HEK293 (cell line): ENCODE measurements around the gene GPR146.
A peak's percentile ranks its signal among the peaks of the same experiment; 100 is the strongest.

Experiments used
- CTCF ChIA-PET: fragments of 350-600 bp; formaldehyde crosslinking; extraction: SDS; loops from one replicate; lab custom pipeline; 2021; ENCODE audit warnings: antibody characterized with exemption; lab: Yijun Ruan, JAX
- POLR2A ChIA-PET: fragments of 300-600 bp; formaldehyde crosslinking; extraction: SDS; loops from one replicate; lab custom pipeline; 2020; ENCODE audit warnings: antibody characterized with exemption, inconsistent platforms; lab: Yijun Ruan, JAX
- H3K27ac ChIP-seq: fragments of 200-500 bp; sonication (Bioruptor generic); 2 replicates; pipeline ENCODE4 v1.5.1; 2014; ENCODE audit warnings: low read depth, low read length, control low read depth, inconsistent platforms; ENCODE audit errors: extremely low read depth
- H3K36me3 ChIP-seq, 2 experiments: fragments of 200-500 bp in 1 of 2; sonication (Bioruptor generic) in 1 of 2; 1 replicate in 1 of 2; 2 replicates in 1 of 2; pipeline ENCODE4 v1.5.1; 2014 to 2017; ENCODE audit warnings: inconsistent platforms in 2 of 2, low read length in 2 of 2; ENCODE audit not compliant: control insufficient read depth in 2 of 2, insufficient read depth in 1 of 2
- H3K4me1 ChIP-seq: fragments of 200-500 bp; sonication (Bioruptor generic); 2 replicates; pipeline ENCODE4 v1.5.1; 2014; ENCODE audit warnings: mild to moderate bottlenecking, low read length, inconsistent platforms; ENCODE audit not compliant: control insufficient read depth, insufficient read depth
- H3K4me3 ChIP-seq: 2 replicates; pipeline ENCODE4 v1.5.1; 2011; ENCODE audit warnings: low read depth, mild to moderate bottlenecking, control low read depth, low read length, moderate library complexity
- H3K9me3 ChIP-seq: fragments of 200-500 bp; sonication (Bioruptor generic); 2 replicates; pipeline ENCODE4 v1.5.1; 2014; ENCODE audit warnings: low read depth, low read length, inconsistent platforms; ENCODE audit not compliant: control insufficient read depth, insufficient read depth
- EGR2 ChIP-seq: fragments of 450-650 bp; formaldehyde crosslinking; IDR thresholded peaks from 2 replicates; pipeline ENCODE4 v1.5.1; 2016; ENCODE audit warnings: low read depth, missing biosample characterization, missing genetic modification characterization
- GFI1B ChIP-seq: fragments of 450-650 bp; formaldehyde crosslinking; IDR thresholded peaks from 2 replicates; pipeline ENCODE4 v1.5.1; 2016; ENCODE audit warnings: missing biosample characterization, missing genetic modification characterization
- GLIS1 ChIP-seq: fragments of 450-650 bp; formaldehyde crosslinking; IDR thresholded peaks from 2 replicates; pipeline ENCODE4 v1.5.1; 2016; ENCODE audit warnings: missing biosample characterization, missing genetic modification characterization
- GLIS2 ChIP-seq: fragments of 450-650 bp; formaldehyde crosslinking; IDR thresholded peaks from 2 replicates; pipeline ENCODE4 v1.5.1; 2016; ENCODE audit warnings: missing biosample characterization, missing genetic modification characterization
- IKZF3 ChIP-seq: fragments of 450-650 bp; IDR thresholded peaks from 2 replicates; pipeline ENCODE4 v1.5.0; 2018; ENCODE audit warnings: missing biosample characterization, mild to moderate bottlenecking, missing genetic modification characterization, moderate library complexity
- KLF1 ChIP-seq: fragments of 450-650 bp; formaldehyde crosslinking; IDR thresholded peaks from 2 replicates; pipeline ENCODE4 v1.5.1; 2016; ENCODE audit warnings: missing biosample characterization, missing genetic modification characterization
- PRDM1 ChIP-seq: fragments of 450-650 bp; formaldehyde crosslinking; IDR thresholded peaks from 2 replicates; pipeline ENCODE4; 2016; ENCODE audit warnings: missing biosample characterization, missing genetic modification characterization
- SP3 ChIP-seq: fragments of 450-650 bp; formaldehyde crosslinking; IDR thresholded peaks from 2 replicates; pipeline ENCODE4 v1.5.1; 2016; ENCODE audit warnings: missing biosample characterization, missing genetic modification characterization
- YY2 ChIP-seq: fragments of 450-650 bp; formaldehyde crosslinking; IDR thresholded peaks from 2 replicates; pipeline ENCODE4 v1.5.1; 2016; ENCODE audit warnings: missing biosample characterization, missing genetic modification characterization
- ZBTB17 ChIP-seq: fragments of 450-650 bp; formaldehyde crosslinking; IDR thresholded peaks from 2 replicates; pipeline ENCODE4 v1.5.1; 2016; ENCODE audit warnings: missing biosample characterization, missing genetic modification characterization
- ZNF19 ChIP-seq: fragments of 450-650 bp; formaldehyde crosslinking; IDR thresholded peaks from 2 replicates; pipeline ENCODE4; 2016; ENCODE audit warnings: missing biosample characterization, missing genetic modification characterization, low read depth
- ZNF350 ChIP-seq: fragments of 450-650 bp; formaldehyde crosslinking; IDR thresholded peaks from 2 replicates; pipeline ENCODE4 v1.5.0; 2017; ENCODE audit warnings: missing biosample characterization, mild to moderate bottlenecking, missing genetic modification characterization
- ZNF391 ChIP-seq: fragments of 450-650 bp; formaldehyde crosslinking; IDR thresholded peaks from 2 replicates; pipeline ENCODE4 v1.5.1; 2016; ENCODE audit warnings: low read depth, missing biosample characterization, missing genetic modification characterization, borderline replicate concordance
- ZNF529 ChIP-seq: fragments of 450-650 bp; formaldehyde crosslinking; IDR thresholded peaks from 2 replicates; pipeline ENCODE4 v1.5.1; 2017; ENCODE audit warnings: missing genetic modification characterization, missing biosample characterization; ENCODE audit not compliant: insufficient replicate concordance
- ZNF621 ChIP-seq: fragments of 450-650 bp; formaldehyde crosslinking; IDR thresholded peaks from 2 replicates; pipeline ENCODE4 v1.5.1; 2017; ENCODE audit warnings: missing biosample characterization, missing genetic modification characterization
- ZNF629 ChIP-seq: fragments of 450-650 bp; formaldehyde crosslinking; IDR thresholded peaks from 2 replicates; pipeline ENCODE4 v1.5.1; 2017; ENCODE audit warnings: missing biosample characterization, missing genetic modification characterization
- ZNF660 ChIP-seq: fragments of 450-650 bp; IDR thresholded peaks from 2 replicates; pipeline ENCODE4 v1.5.1; 2018; ENCODE audit warnings: missing biosample characterization, mild to moderate bottlenecking, missing genetic modification characterization
- ZNF776 ChIP-seq: fragments of 450-650 bp; formaldehyde crosslinking; IDR thresholded peaks from 2 replicates; pipeline ENCODE4 v1.5.0; 2017; ENCODE audit warnings: missing biosample characterization, missing genetic modification characterization, borderline replicate concordance
- TF ChIP-seq, protein P1 (sequence below): fragments of 450-650 bp; formaldehyde crosslinking; IDR thresholded peaks from 2 replicates; pipeline ENCODE4 v1.5.1; 2016; ENCODE audit warnings: missing biosample characterization, missing genetic modification characterization
- TF ChIP-seq, protein P2 (sequence below): fragments of 450-650 bp; formaldehyde crosslinking; IDR thresholded peaks from 2 replicates; pipeline ENCODE4 v1.5.1; 2016; ENCODE audit warnings: missing biosample characterization, missing genetic modification characterization
- TF ChIP-seq, protein P3 (sequence below): fragments of 450-650 bp; formaldehyde crosslinking; IDR thresholded peaks from 2 replicates; pipeline ENCODE4 v1.5.1; 2016; ENCODE audit warnings: missing biosample characterization, missing genetic modification characterization, low read depth
- TF ChIP-seq, protein P4 (sequence below): fragments of 450-650 bp; formaldehyde crosslinking; IDR thresholded peaks from 2 replicates; pipeline ENCODE4 v1.5.1; 2016; ENCODE audit warnings: missing biosample characterization, missing genetic modification characterization
- TF ChIP-seq, protein P5 (sequence below): fragments of 450-650 bp; formaldehyde crosslinking; IDR thresholded peaks from 2 replicates; pipeline ENCODE4 v1.5.1; 2017; ENCODE audit warnings: missing biosample characterization, mild to moderate bottlenecking, missing genetic modification characterization, moderate library complexity

Gene GPR146, protein sequence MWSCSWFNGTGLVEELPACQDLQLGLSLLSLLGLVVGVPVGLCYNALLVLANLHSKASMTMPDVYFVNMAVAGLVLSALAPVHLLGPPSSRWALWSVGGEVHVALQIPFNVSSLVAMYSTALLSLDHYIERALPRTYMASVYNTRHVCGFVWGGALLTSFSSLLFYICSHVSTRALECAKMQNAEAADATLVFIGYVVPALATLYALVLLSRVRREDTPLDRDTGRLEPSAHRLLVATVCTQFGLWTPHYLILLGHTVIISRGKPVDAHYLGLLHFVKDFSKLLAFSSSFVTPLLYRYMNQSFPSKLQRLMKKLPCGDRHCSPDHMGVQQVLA

DNA sequence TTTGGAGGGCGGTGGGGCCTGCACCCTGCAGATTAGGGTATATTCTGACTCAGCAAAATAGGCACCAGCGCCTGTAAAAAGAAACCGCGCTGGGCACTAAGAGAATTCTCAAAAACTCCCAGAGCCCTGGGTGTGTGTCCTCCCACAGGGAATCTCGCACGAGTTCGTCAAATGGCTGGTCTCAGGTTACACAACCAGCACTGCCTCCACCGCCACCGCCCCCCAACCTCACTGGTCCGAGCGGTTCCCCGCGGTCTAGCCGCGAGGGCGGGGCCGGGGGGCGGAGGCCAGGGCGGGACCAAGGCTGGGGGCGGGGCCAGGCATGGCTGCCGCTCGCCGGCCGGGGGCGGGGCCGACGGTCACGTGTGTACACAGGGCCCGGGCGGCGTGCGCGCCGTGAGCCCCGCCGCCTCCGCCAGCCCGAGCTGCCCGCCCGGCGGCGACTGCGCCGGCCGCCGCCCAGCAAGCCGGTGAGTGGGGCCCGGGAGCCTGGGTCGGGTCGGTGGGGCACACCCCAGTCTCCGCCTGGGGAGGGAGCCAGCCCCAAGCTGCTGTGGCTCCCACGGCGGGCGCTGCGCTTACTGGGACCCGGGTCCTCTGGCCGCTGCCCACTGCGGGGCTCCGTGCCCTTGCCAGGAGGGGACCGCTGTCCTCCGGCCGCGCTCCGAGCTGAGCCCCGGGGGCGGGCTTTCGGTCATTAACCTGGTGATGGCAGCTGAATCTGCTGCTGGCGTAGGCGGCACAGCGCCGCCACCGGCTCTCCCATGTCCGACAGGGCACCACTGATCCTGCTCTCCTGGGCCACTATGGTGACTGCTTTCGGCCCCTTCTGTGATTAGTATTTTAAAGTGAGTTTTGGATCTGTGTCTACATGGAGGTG, at the start of gene GPR146:
Gene GPR146, plus strand, starts transcription at position 358 of the 880 bp plus-strand sequence. CDS start 12,970 bp downstream, outside the sequence.
- POLR2A ChIA-PET = interaction anchor here (0.6 kb wide), 1 partner anchor 10 kb away, joined by 8 read pairs; no protein-coding TSS in a partner anchor
- Histone ChIP-seq H3K4me1 (peaks cover 8% of the 10 kb centered on the region), H3K36me3 (no peaks in the 10 kb centered on the region), H3K9me3 (no peaks in the 10 kb centered on the region), H3K4me3 (peak within 1 kb of the TSS; percentile 61), H3K27ac (peak within 1 kb of the TSS; percentile 63)
- CTCF ChIA-PET = interaction anchor here (0.6 to 2.7 kb wide), 11 partner anchors 10 to 143 kb away, joined by 3 to 19 read pairs (median 5); no protein-coding TSS in a partner anchor
- no peak for TF ChIP-seq ZNF529
- TF ChIP-seq, protein P1, sequence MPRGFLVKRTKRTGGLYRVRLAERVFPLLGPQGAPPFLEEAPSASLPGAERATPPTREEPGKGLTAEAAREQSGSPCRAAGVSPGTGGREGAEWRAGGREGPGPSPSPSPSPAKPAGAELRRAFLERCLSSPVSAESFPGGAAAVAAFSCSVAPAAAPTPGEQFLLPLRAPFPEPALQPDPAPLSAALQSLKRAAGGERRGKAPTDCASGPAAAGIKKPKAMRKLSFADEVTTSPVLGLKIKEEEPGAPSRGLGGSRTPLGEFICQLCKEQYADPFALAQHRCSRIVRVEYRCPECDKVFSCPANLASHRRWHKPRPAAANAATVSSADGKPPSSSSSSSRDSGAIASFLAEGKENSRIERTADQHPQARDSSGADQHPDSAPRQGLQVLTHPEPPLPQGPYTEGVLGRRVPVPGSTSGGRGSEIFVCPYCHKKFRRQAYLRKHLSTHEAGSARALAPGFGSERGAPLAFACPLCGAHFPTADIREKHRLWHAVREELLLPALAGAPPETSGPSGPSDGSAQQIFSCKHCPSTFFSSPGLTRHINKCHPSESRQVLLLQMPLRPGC (tag by site-specific recombination) = no peak
- 0 out of 2 replicates have a peak, but pooled peaks have one; percentile 26 for TF ChIP-seq KLF1 (tag by site-specific recombination)
- TF ChIP-seq, protein P2, sequence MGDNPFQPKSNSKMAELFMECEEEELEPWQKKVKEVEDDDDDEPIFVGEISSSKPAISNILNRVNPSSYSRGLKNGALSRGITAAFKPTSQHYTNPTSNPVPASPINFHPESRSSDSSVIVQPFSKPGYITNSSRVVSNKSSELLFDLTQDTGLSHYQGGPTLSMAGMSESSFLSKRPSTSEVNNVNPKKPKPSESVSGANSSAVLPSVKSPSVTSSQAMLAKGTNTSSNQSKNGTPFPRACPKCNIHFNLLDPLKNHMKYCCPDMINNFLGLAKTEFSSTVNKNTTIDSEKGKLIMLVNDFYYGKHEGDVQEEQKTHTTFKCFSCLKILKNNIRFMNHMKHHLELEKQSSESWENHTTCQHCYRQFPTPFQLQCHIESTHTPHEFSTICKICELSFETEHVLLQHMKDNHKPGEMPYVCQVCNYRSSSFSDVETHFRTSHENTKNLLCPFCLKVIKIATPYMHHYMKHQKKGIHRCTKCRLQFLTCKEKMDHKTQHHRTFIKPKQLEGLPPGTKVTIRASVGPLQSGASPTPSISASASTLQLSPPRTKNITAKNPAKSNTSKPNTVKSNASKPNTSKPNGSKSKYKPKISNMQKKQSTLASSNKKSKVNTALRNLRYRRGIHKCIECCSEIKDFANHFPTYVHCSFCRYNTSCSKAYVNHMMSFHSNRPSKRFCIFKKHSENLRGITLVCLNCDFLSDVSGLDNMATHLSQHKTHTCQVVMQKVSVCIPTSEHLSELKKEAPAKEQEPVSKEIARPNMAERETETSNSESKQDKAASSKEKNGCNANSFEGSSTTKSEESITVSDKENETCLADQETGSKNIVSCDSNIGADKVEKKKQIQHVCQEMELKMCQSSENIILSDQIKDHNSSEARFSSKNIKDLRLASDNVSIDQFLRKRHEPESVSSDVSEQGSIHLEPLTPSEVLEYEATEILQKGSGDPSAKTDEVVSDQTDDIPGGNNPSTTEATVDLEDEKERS (tag by site-specific recombination) = no peak
- no peak for TF ChIP-seq ZNF19 (tag by site-specific recombination)
- peak; percentile 56 for TF ChIP-seq EGR2 (tag by site-specific recombination)
- TF ChIP-seq ZNF660 (tag by site-specific recombination) = peak; percentile 26; the same call in 1 of the 2 replicates
- TF ChIP-seq ZNF350 (tag by site-specific recombination) = no peak
- 0 out of 2 replicates have a peak, but pooled peaks have one; percentile 9 for TF ChIP-seq ZBTB17
- TF ChIP-seq ZNF776 (tag by site-specific recombination) = no peak
- TF ChIP-seq IKZF3 (tag by site-specific recombination) = peak; percentile 80
- TF ChIP-seq YY2 (tag by site-specific recombination) = no peak
- no peak for TF ChIP-seq PRDM1 (tag by site-specific recombination)
- no peak for TF ChIP-seq ZNF621 (tag by site-specific recombination)
- TF ChIP-seq, protein P3, sequence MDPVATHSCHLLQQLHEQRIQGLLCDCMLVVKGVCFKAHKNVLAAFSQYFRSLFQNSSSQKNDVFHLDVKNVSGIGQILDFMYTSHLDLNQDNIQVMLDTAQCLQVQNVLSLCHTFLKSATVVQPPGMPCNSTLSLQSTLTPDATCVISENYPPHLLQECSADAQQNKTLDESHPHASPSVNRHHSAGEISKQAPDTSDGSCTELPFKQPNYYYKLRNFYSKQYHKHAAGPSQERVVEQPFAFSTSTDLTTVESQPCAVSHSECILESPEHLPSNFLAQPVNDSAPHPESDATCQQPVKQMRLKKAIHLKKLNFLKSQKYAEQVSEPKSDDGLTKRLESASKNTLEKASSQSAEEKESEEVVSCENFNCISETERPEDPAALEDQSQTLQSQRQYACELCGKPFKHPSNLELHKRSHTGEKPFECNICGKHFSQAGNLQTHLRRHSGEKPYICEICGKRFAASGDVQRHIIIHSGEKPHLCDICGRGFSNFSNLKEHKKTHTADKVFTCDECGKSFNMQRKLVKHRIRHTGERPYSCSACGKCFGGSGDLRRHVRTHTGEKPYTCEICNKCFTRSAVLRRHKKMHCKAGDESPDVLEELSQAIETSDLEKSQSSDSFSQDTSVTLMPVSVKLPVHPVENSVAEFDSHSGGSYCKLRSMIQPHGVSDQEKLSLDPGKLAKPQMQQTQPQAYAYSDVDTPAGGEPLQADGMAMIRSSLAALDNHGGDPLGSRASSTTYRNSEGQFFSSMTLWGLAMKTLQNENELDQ (tag by site-specific recombination) = no peak
- TF ChIP-seq GLIS1 (tag by site-specific recombination) = peak; percentile 61
- TF ChIP-seq ZNF629 (tag by site-specific recombination) = peak; percentile 35
- TF ChIP-seq, protein P4, sequence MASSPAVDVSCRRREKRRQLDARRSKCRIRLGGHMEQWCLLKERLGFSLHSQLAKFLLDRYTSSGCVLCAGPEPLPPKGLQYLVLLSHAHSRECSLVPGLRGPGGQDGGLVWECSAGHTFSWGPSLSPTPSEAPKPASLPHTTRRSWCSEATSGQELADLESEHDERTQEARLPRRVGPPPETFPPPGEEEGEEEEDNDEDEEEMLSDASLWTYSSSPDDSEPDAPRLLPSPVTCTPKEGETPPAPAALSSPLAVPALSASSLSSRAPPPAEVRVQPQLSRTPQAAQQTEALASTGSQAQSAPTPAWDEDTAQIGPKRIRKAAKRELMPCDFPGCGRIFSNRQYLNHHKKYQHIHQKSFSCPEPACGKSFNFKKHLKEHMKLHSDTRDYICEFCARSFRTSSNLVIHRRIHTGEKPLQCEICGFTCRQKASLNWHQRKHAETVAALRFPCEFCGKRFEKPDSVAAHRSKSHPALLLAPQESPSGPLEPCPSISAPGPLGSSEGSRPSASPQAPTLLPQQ = peak; percentile 43
- TF ChIP-seq ZNF391 (tag by site-specific recombination) = no peak
- peak; percentile 63 for TF ChIP-seq SP3
- peak; percentile 69 for TF ChIP-seq GLIS2 (tag by site-specific recombination)
- no peak for TF ChIP-seq GFI1B
- TF ChIP-seq, protein P5, sequence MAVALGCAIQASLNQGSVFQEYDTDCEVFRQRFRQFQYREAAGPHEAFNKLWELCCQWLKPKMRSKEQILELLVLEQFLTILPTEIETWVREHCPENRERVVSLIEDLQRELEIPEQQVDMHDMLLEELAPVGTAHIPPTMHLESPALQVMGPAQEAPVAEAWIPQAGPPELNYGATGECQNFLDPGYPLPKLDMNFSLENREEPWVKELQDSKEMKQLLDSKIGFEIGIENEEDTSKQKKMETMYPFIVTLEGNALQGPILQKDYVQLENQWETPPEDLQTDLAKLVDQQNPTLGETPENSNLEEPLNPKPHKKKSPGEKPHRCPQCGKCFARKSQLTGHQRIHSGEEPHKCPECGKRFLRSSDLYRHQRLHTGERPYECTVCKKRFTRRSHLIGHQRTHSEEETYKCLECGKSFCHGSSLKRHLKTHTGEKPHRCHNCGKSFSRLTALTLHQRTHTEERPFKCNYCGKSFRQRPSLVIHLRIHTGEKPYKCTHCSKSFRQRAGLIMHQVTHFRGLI (tag by site-specific recombination) = 0 out of 2 replicates have a peak, but pooled peaks have one; percentile 15
